Measurements from ENCODE around the gene BEST2.

The BEST2 gene

GRCh38 chr19:12770922-12771321 lies 19.3 kb downstream of the BEST2 start:
- no peak for DNase-seq (ENCODE audit: low read depth)

GRCh38 chr19:12772323-12772722 lies 20.7 kb downstream of the BEST2 start:
- DNase-seq (ENCODE audit: low read depth), result peak; percentile 68

- DNase-seq (ENCODE audit: low read depth), result peak; percentile 41
These were observed 22.0 kb downstream of the BEST2 start for GRCh38 chr19:12773571-12773970.

- no peak for DNase-seq (ENCODE audit: low read depth)
These were observed 23.3 kb downstream of the BEST2 start, which contains the start of gene HOOK2 for GRCh38 chr19:12774588-12775555. Gene HOOK2, minus strand, starts transcription at chr19:12775552. Its CDS starts 103 bp downstream, at chr19:12775449.

- DNase-seq (ENCODE audit: low read depth), result peak; percentile 65
These were observed 25.8 kb downstream of the BEST2 start for GRCh38 chr19:12777217-12778016.

GRCh38 chr19:12778017-12778904 lies 26.7 kb downstream of the BEST2 start:
- peak; percentile 70 for DNase-seq (ENCODE audit: low read depth)

GRCh38 chr19:12778905-12779161 lies 27.2 kb downstream of the BEST2 start:
- DNase-seq (ENCODE audit: low read depth), result no peak

GRCh38 chr19:12779162-12779993 lies 27.8 kb downstream of the BEST2 start:
- DNase-seq (ENCODE audit: low read depth), result peak; percentile 78

- DNase-seq (ENCODE audit: low read depth), result no peak
These were observed 30.5 kb downstream of the BEST2 start for GRCh38 chr19:12782174-12782423.

- peak; percentile 91 for DNase-seq (ENCODE audit: low read depth)
These were observed 31.1 kb downstream of the BEST2 start for GRCh38 chr19:12782424-12783290.

GRCh38 chr19:12783291-12783848 lies 31.8 kb downstream of the BEST2 start:
- DNase-seq (ENCODE audit: low read depth), result no peak

GRCh38 chr19:12783849-12784393 lies 32.3 kb downstream of the BEST2 start:
- no peak for DNase-seq (ENCODE audit: low read depth)

- no peak for DNase-seq (ENCODE audit: low read depth)
These were observed 32.8 kb downstream of the BEST2 start for GRCh38 chr19:12784394-12784870.

- no peak for DNase-seq (ENCODE audit: low read depth)
These were observed 33.4 kb downstream of the BEST2 start for GRCh38 chr19:12784871-12785430.

- no peak for DNase-seq (ENCODE audit: low read depth)
These were observed 33.9 kb downstream of the BEST2 start for GRCh38 chr19:12785431-12786031.

GRCh38 chr19:12786141-12786870 lies 34.7 kb downstream of the BEST2 start:
- no peak for DNase-seq (ENCODE audit: low read depth)

GRCh38 chr19:12786952-12787351 lies 35.4 kb downstream of the BEST2 start:
- DNase-seq (ENCODE audit: low read depth), result no peak

- DNase-seq (ENCODE audit: low read depth), result no peak
These were observed 35.9 kb downstream of the BEST2 start for GRCh38 chr19:12787458-12787857.
